ENCODE results near the gene EXOC6B.

DNA sequence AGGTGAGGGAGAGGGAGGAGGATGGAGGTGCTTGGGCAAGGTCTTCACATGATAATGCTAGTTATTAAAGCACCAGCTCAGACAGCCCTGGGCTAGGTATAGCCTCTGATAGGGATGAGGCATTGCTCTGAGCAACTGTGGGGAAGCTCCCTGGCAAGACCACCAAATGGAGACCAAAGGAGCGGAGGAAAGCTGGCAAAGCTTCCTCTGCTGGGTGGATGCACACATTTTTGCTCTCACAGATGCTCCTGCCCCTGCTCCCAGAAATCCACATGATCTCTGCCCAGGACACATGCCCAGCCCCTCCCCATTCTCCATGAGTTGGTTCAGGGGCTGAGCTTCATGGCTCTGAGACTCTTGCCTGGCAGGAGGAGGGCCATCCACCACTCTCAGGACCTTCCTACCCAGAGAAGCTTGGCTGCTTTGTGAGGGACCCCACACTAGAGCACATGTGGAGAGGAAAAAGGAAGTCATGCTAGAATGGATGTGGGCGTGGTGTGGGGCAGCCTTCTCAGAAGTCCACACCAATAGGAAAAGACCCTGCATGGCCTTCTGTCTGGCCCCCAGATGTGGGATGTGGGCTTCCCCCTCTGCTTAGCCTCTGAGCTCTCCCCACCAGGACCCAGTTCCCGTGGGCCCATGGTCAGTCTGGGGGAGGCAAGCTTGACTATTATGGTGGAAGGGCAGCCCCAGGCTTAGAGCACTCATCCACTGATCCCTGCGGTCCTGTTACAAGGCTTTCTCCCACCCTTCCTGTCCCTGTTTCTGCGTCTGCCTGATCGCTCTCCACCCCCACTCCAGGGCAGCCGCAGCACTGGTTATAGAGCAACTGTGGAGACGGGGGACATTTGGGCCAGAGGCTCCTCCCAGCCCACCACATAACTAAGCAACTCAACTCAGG lies 667.7 kb downstream of the EXOC6B start:
- TF ChIP-seq, protein P1, sequence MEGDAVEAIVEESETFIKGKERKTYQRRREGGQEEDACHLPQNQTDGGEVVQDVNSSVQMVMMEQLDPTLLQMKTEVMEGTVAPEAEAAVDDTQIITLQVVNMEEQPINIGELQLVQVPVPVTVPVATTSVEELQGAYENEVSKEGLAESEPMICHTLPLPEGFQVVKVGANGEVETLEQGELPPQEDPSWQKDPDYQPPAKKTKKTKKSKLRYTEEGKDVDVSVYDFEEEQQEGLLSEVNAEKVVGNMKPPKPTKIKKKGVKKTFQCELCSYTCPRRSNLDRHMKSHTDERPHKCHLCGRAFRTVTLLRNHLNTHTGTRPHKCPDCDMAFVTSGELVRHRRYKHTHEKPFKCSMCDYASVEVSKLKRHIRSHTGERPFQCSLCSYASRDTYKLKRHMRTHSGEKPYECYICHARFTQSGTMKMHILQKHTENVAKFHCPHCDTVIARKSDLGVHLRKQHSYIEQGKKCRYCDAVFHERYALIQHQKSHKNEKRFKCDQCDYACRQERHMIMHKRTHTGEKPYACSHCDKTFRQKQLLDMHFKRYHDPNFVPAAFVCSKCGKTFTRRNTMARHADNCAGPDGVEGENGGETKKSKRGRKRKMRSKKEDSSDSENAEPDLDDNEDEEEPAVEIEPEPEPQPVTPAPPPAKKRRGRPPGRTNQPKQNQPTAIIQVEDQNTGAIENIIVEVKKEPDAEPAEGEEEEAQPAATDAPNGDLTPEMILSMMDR (IDR thresholded peaks at IDR 0.05) = no peak
- TF ChIP-seq POLR2A (IDR thresholded peaks at IDR 0.05) = no peak
